Neuron (in vitro differentiated cells): ENCODE data around the gene LRRTM4.

Source experiments
- H2AFZ ChIP-seq: one replicate; pipeline ENCODE4 v1.6.1; 2013; ENCODE audit warnings: low read depth, mild to moderate bottlenecking, inconsistent platforms, low read length, moderate library complexity
- H3K27me3 ChIP-seq: one replicate; pipeline ENCODE4 v1.6.1; 2013; ENCODE audit warnings: low read length; ENCODE audit not compliant: insufficient read depth
- H3K36me3 ChIP-seq: one replicate; pipeline ENCODE4 v1.6.1; 2013; ENCODE audit warnings: low read length; ENCODE audit not compliant: insufficient read depth
- H3K4me1 ChIP-seq: one replicate; pipeline ENCODE4 v1.6.1; 2013; ENCODE audit warnings: low read length; ENCODE audit not compliant: insufficient read depth
- H3K4me3 ChIP-seq: 2 replicates; pipeline ENCODE4 v1.5.1; 2013; ENCODE audit warnings: mild to moderate bottlenecking, low read length, moderate library complexity
- H3K9me3 ChIP-seq: one replicate; pipeline ENCODE4 v1.6.1; 2013; ENCODE audit warnings: low read length

LRRTM4 gene

GRCh38 chr2:77009307-77009706 is 512.9 kb downstream of the LRRTM4 start:
- no peak overlapping the region for H3K4me3 ChIP-seq
- no peak overlapping the region for H2AFZ ChIP-seq
- no peaks in the 10 kb centered on the region for H3K27me3 ChIP-seq

GRCh38 chr2:77008853-77009252 is 513.3 kb downstream of the LRRTM4 start:
- Histone ChIP-seq H3K9me3 (no peaks in the 10 kb centered on the region), H2AFZ (no peak overlapping the region), H3K4me1 (peaks cover 45% of the 10 kb centered on the region), H3K36me3 (no peaks in the 10 kb centered on the region), H3K4me3 (no peak overlapping the region), H3K27me3 (no peaks in the 10 kb centered on the region)

More at GRCh38 chr2:77009307-77009706, 512.9 kb downstream of the LRRTM4 start:
- peaks cover 45% of the 10 kb centered on the region for H3K4me1 ChIP-seq
- no peaks in the 10 kb centered on the region for H3K36me3 ChIP-seq
- no peaks in the 10 kb centered on the region for H3K9me3 ChIP-seq

GRCh38 chr2:77007686-77008085 is 514.5 kb downstream of the LRRTM4 start:
- Histone ChIP-seq H3K4me1 (peaks cover 45% of the 10 kb centered on the region), H3K9me3 (no peaks in the 10 kb centered on the region), H3K27me3 (no peaks in the 10 kb centered on the region), H3K36me3 (no peaks in the 10 kb centered on the region), H3K4me3 (no peak overlapping the region), H2AFZ (no peak overlapping the region)

GRCh38 chr2:77005522-77005921 is 516.7 kb downstream of the LRRTM4 start:
- H3K4me3 ChIP-seq = no peak overlapping the region
- no peaks in the 10 kb centered on the region for H3K9me3 ChIP-seq
- no peak overlapping the region for H2AFZ ChIP-seq
- no peaks in the 10 kb centered on the region for H3K36me3 ChIP-seq
- no peaks in the 10 kb centered on the region for H3K27me3 ChIP-seq
- peaks cover 44% of the 10 kb centered on the region for H3K4me1 ChIP-seq

GRCh38 chr2:77001895-77002294 is 520.3 kb downstream of the LRRTM4 start:
- Histone ChIP-seq H3K9me3 (no peaks in the 10 kb centered on the region), H2AFZ (no peak overlapping the region), H3K4me1 (peaks cover 9% of the 10 kb centered on the region), H3K27me3 (no peaks in the 10 kb centered on the region), H3K4me3 (no peak overlapping the region), H3K36me3 (no peaks in the 10 kb centered on the region)

GRCh38 chr2:76998704-76999103 is 523.5 kb downstream of the LRRTM4 start:
- H2AFZ ChIP-seq = no peak overlapping the region
- no peaks in the 10 kb centered on the region for H3K27me3 ChIP-seq
- no peak overlapping the region for H3K4me3 ChIP-seq
- no peaks in the 10 kb centered on the region for H3K9me3 ChIP-seq
- H3K4me1 ChIP-seq = no peaks in the 10 kb centered on the region
- H3K36me3 ChIP-seq = no peaks in the 10 kb centered on the region

GRCh38 chr2:76998152-76998551 is 524.0 kb downstream of the LRRTM4 start:
- Histone ChIP-seq H3K9me3 (no peaks in the 10 kb centered on the region), H3K4me3 (no peak overlapping the region), H3K27me3 (no peaks in the 10 kb centered on the region), H3K4me1 (no peaks in the 10 kb centered on the region), H2AFZ (no peak overlapping the region), H3K36me3 (no peaks in the 10 kb centered on the region)

GRCh38 chr2:76997296-76997695 is 524.9 kb downstream of the LRRTM4 start:
- H2AFZ ChIP-seq = no peak overlapping the region
- no peaks in the 10 kb centered on the region for H3K27me3 ChIP-seq
- no peaks in the 10 kb centered on the region for H3K9me3 ChIP-seq
- no peak overlapping the region for H3K4me3 ChIP-seq
- H3K36me3 ChIP-seq = no peaks in the 10 kb centered on the region
- no peaks in the 10 kb centered on the region for H3K4me1 ChIP-seq

- Histone ChIP-seq H2AFZ (peak overlapping the region; percentile 70), H3K9me3 (no peaks in the 10 kb centered on the region), H3K27me3 (no peaks in the 10 kb centered on the region), H3K4me3 (peak overlapping the region; percentile 20), H3K36me3 (no peaks in the 10 kb centered on the region), H3K4me1 (peaks cover 21% of the 10 kb centered on the region)
These were observed 536.6 kb downstream of the LRRTM4 start for GRCh38 chr2:76985387-76986136.

- H3K4me3 ChIP-seq = no peak overlapping the region
- H2AFZ ChIP-seq = no peak overlapping the region
- no peaks in the 10 kb centered on the region for H3K9me3 ChIP-seq
- H3K36me3 ChIP-seq = no peaks in the 10 kb centered on the region
- peaks cover 21% of the 10 kb centered on the region for H3K4me1 ChIP-seq
- H3K27me3 ChIP-seq = no peaks in the 10 kb centered on the region
These were observed 537.8 kb downstream of the LRRTM4 start for GRCh38 chr2:76984359-76984758.

GRCh38 chr2:76980067-76980787 is 541.9 kb downstream of the LRRTM4 start:
- Histone ChIP-seq H3K27me3 (no peaks in the 10 kb centered on the region), H3K9me3 (no peaks in the 10 kb centered on the region), H3K4me3 (no peak overlapping the region), H2AFZ (no peak overlapping the region), H3K4me1 (peaks cover 13% of the 10 kb centered on the region), H3K36me3 (no peaks in the 10 kb centered on the region)

GRCh38 chr2:76977846-76978727 is 544.1 kb downstream of the LRRTM4 start:
- no peaks in the 10 kb centered on the region for H3K9me3 ChIP-seq
- peaks cover 2% of the 10 kb centered on the region for H3K4me1 ChIP-seq
- no peak overlapping the region for H3K4me3 ChIP-seq
- H2AFZ ChIP-seq = no peak overlapping the region
- no peaks in the 10 kb centered on the region for H3K36me3 ChIP-seq
- H3K27me3 ChIP-seq = no peaks in the 10 kb centered on the region

GRCh38 chr2:76975752-76976151 is 546.4 kb downstream of the LRRTM4 start:
- H3K4me1 ChIP-seq = peaks cover 2% of the 10 kb centered on the region
- H3K9me3 ChIP-seq = no peaks in the 10 kb centered on the region
- H3K4me3 ChIP-seq = no peak overlapping the region
- H3K27me3 ChIP-seq = no peaks in the 10 kb centered on the region
- no peak overlapping the region for H2AFZ ChIP-seq
- H3K36me3 ChIP-seq = no peaks in the 10 kb centered on the region
